ENCODE results near the gene SEZ6L2. TPM values are rescaled to one million over a fixed set of nuclear protein-coding genes. Genes with fewer than 3 reads are reported as not detected.

The SEZ6L2 gene
- total RNA-seq, 2 experiments from 2014 or later: not detected

DNA sequence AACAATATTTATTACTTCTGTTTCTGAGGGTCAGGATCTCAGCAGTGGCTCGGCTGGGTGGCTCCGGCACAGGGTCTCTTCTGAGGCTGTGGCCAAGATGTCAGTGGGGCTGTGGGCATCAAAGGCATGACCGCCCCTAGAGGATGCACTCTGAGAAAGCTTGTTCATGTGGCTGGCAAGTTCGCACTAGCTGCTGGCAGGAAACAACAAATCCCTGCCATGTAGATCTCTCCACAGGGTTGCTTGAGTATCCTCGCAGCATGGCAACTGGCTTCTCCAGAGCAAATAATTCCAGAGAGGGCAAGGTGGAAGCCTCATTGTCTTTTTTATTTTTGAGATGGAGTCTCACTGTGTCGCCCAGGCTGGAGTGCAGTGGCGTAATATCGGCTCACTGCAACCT lies 14.2 kb upstream of the SEZ6L2 start:
- ATAC-seq (ENCODE audit: poor library complexity) (no peak), DNase-seq (no peak)
- H3K36me3 ChIP-seq (ENCODE audit: insufficient read depth, low read length): peaks cover 25% of the 10 kb centered on the region
- no peak overlapping the region for H3K4me3 ChIP-seq (ENCODE audit: low read length)
- no peaks in the 10 kb centered on the region for H3K9me3 Mint-ChIP-seq
- H3K4me3 Mint-ChIP-seq: no peak overlapping the region
- no peaks in the 10 kb centered on the region for H3K27me3 ChIP-seq (ENCODE audit: control insufficient read depth in 1 of 2, insufficient read depth in 2 of 2, low read length in 2 of 2)
- ChIA-PET CTCF (no interaction called here), POLR2A (no interaction called here)
- intact Hi-C loops (cut with DNase I, micrococcal nuclease): no loop called here
- no peaks in the 10 kb centered on the region for H3K27me3 Mint-ChIP-seq
- H3K4me1 ChIP-seq (ENCODE audit: insufficient read depth, low read length): no peaks in the 10 kb centered on the region
- peaks cover 53% of the 10 kb centered on the region for H3K36me3 Mint-ChIP-seq (ENCODE audit: low read depth)
- H3K9me3 ChIP-seq (ENCODE audit: control insufficient read depth in 1 of 2, insufficient read depth in 1 of 2, low read length in 2 of 2): no peaks in the 10 kb centered on the region
- H3K27ac Mint-ChIP-seq: no peak overlapping the region
- H3K4me1 Mint-ChIP-seq (ENCODE audit: low read depth): no peaks in the 10 kb centered on the region
- TF ChIP-seq, protein P1, sequence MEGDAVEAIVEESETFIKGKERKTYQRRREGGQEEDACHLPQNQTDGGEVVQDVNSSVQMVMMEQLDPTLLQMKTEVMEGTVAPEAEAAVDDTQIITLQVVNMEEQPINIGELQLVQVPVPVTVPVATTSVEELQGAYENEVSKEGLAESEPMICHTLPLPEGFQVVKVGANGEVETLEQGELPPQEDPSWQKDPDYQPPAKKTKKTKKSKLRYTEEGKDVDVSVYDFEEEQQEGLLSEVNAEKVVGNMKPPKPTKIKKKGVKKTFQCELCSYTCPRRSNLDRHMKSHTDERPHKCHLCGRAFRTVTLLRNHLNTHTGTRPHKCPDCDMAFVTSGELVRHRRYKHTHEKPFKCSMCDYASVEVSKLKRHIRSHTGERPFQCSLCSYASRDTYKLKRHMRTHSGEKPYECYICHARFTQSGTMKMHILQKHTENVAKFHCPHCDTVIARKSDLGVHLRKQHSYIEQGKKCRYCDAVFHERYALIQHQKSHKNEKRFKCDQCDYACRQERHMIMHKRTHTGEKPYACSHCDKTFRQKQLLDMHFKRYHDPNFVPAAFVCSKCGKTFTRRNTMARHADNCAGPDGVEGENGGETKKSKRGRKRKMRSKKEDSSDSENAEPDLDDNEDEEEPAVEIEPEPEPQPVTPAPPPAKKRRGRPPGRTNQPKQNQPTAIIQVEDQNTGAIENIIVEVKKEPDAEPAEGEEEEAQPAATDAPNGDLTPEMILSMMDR (IDR thresholded peaks at IDR 0.05): no peak
- H3K27ac ChIP-seq (ENCODE audit: low read depth in 1 of 2, low read length in 2 of 2): no peak overlapping the region

DNA sequence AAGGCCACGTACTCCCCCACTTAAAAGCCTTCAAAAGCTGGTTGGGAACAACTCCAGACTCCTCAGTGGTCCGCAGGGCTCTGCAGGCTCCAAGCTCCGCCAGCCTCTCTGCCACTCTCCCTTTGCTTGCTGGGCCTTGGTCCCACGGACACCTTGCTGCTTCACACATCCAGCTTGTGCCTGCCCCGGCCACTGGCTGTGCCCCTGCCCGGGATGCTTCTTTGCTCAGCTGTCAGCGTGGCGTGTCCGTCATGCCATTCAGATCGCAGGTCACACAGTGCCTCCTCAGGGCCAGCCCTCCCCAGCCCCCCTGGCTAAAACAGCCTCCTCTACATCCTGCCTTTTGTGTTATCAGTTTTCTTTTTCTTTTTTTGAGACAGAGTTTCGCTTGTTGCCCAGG lies 12.7 kb upstream of the SEZ6L2 start:
- no peaks in the 10 kb centered on the region for H3K4me1 ChIP-seq (ENCODE audit: insufficient read depth, low read length)

DNA sequence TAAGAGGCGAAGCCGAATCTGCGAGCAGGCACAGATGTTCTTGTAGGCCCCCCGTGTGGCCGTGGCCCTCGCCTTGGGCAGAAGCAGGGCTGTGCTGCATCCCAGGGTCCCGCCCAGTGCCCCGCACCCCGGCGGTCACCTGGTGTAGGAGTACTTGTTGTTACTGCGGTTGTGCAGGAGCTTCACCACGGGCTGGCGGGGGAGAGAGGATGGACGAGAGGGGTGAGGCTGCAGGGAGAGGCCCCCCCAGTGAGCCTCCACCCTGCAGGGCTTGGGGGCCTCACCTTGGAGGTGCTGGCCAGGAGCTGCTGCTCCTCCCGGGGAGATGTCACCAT lies 12.3 kb upstream of the SEZ6L2 start:
- no peak overlapping the region for H3K4me3 ChIP-seq (ENCODE audit: low read length)
- POLR2A ChIA-PET: no interaction called here
- CTCF ChIA-PET: no interaction called here
- peaks cover 40% of the 10 kb centered on the region for H3K36me3 Mint-ChIP-seq (ENCODE audit: low read depth)
- H3K27me3 ChIP-seq (ENCODE audit: control insufficient read depth in 1 of 2, insufficient read depth in 2 of 2, low read length in 2 of 2): no peaks in the 10 kb centered on the region
- no peaks in the 10 kb centered on the region for H3K27me3 Mint-ChIP-seq
- H3K27ac ChIP-seq (ENCODE audit: low read depth in 1 of 2, low read length in 2 of 2): no peak overlapping the region
- H3K27ac Mint-ChIP-seq: no peak overlapping the region
- no peaks in the 10 kb centered on the region for H3K4me1 Mint-ChIP-seq (ENCODE audit: low read depth)
- TF ChIP-seq, protein P1 (IDR thresholded peaks at IDR 0.05): no peak
- no peak for ATAC-seq (ENCODE audit: poor library complexity)
- no peak overlapping the region for H3K4me3 Mint-ChIP-seq
- no peak for DNase-seq
- peaks cover 11% of the 10 kb centered on the region for H3K36me3 ChIP-seq (ENCODE audit: insufficient read depth, low read length)
- no peaks in the 10 kb centered on the region for H3K9me3 ChIP-seq (ENCODE audit: control insufficient read depth in 1 of 2, insufficient read depth in 1 of 2, low read length in 2 of 2)
- H3K4me1 ChIP-seq (ENCODE audit: insufficient read depth, low read length): peaks cover 2% of the 10 kb centered on the region
- H3K9me3 Mint-ChIP-seq: no peaks in the 10 kb centered on the region
- intact Hi-C loops (cut with DNase I, micrococcal nuclease): no loop called here

More for the DNA sequence above, 12.7 kb upstream of the SEZ6L2 start:
- intact Hi-C loops (cut with DNase I, micrococcal nuclease): no loop called here
- no peaks in the 10 kb centered on the region for H3K27me3 ChIP-seq (ENCODE audit: control insufficient read depth in 1 of 2, insufficient read depth in 2 of 2, low read length in 2 of 2)
- H3K27ac Mint-ChIP-seq: no peak overlapping the region
- no peaks in the 10 kb centered on the region for H3K27me3 Mint-ChIP-seq
- TF ChIP-seq, protein P1 (IDR thresholded peaks at IDR 0.05): no peak
- no peaks in the 10 kb centered on the region for H3K9me3 Mint-ChIP-seq
- H3K36me3 ChIP-seq (ENCODE audit: insufficient read depth, low read length): peaks cover 15% of the 10 kb centered on the region
- POLR2A ChIA-PET: no interaction called here
- no peak overlapping the region for H3K4me3 ChIP-seq (ENCODE audit: low read length)
- H3K4me3 Mint-ChIP-seq: no peak overlapping the region
- H3K4me1 Mint-ChIP-seq (ENCODE audit: low read depth): no peaks in the 10 kb centered on the region
- no peak for DNase-seq
- no peak for ATAC-seq (ENCODE audit: poor library complexity)
- H3K9me3 ChIP-seq (ENCODE audit: control insufficient read depth in 1 of 2, insufficient read depth in 1 of 2, low read length in 2 of 2): no peaks in the 10 kb centered on the region
- H3K27ac ChIP-seq (ENCODE audit: low read depth in 1 of 2, low read length in 2 of 2): no peak overlapping the region
- CTCF ChIA-PET: no interaction called here
- H3K36me3 Mint-ChIP-seq (ENCODE audit: low read depth): peaks cover 45% of the 10 kb centered on the region
